Central memory CD8-positive, alpha-beta T cell (primary cell): ENCODE results near the gene ZFYVE19.

Experiments
- ATAC-seq: fragments of 150-1000 bp; cut with Tn5 transposase; replicated peaks from 2 replicates; pipeline ENCODE4 v1.10.0; 2022; ENCODE audit warnings: mild to moderate bottlenecking, moderate FRiP score, moderate number of reproducible peaks; ENCODE audit not compliant: poor library complexity, severe bottlenecking; ENCODE audit errors: extremely low read depth
- DNase-seq, 2 donors: peaks; one replicate each; pipeline ENCODE4 v3.0.0; 2021; ENCODE audit warnings: low spot score in 2 of 2
- H3K27ac Mint-ChIP-seq: one replicate; pipeline ENCODE4 v1.8.0; 2022; ENCODE audit warnings: low read depth, mild to moderate bottlenecking, moderate library complexity, mixed read lengths
- H3K27me3 Mint-ChIP-seq: one replicate; pipeline ENCODE4 v1.8.0; 2022; ENCODE audit warnings: mixed read lengths
- H3K36me3 Mint-ChIP-seq: one replicate; pipeline ENCODE4 v1.8.0; 2022; ENCODE audit warnings: mild to moderate bottlenecking, moderate library complexity, mixed read lengths; ENCODE audit not compliant: insufficient read depth
- H3K4me1 Mint-ChIP-seq: one replicate; pipeline ENCODE4 v1.8.0; 2022; ENCODE audit warnings: mixed read lengths
- H3K4me3 Mint-ChIP-seq: one replicate; pipeline ENCODE4 v1.8.0; 2022; ENCODE audit warnings: mild to moderate bottlenecking, moderate library complexity, mixed read lengths
- H3K9me3 Mint-ChIP-seq: one replicate; pipeline ENCODE4 v1.8.0; 2022; ENCODE audit warnings: mixed read lengths

The ZFYVE19 gene

GRCh38 chr15:40830884-40831283 lies 24.0 kb downstream of the ZFYVE19 start:
- H3K27me3 Mint-ChIP-seq = no peaks in the 10 kb centered on the region
- DNase-seq (no peak), ATAC-seq (no peak)
- no peaks in the 10 kb centered on the region for H3K4me1 Mint-ChIP-seq
- no peaks in the 10 kb centered on the region for H3K36me3 Mint-ChIP-seq
- no peak overlapping the region for H3K4me3 Mint-ChIP-seq
- no peaks in the 10 kb centered on the region for H3K9me3 Mint-ChIP-seq
- no peak overlapping the region for H3K27ac Mint-ChIP-seq

DNA sequence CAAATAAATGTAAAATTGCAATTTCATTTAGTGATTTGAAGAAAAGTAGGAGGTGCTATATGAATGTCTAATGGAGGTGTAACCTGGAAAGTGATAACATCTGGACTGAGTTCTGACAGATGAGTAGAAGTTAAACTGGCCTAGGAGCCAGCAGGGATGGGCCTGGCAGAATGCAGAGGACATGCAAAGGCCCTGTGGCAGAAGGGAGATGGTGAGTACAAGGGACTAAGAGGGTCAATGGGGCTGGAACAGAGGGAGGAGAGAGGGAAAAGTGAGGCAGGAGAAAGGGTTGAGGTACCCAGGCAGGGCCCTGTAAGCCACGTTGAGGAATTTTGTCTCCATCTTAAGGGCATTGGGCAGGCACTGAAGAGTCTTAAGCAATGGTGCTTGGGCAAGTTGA lies 25.0 kb downstream of the ZFYVE19 start:
- DNase-seq (no peak), ATAC-seq (no peak)
- Mint-ChIP-seq H3K27ac (no peak overlapping the region), H3K4me1 (no peaks in the 10 kb centered on the region), H3K9me3 (no peaks in the 10 kb centered on the region), H3K27me3 (no peaks in the 10 kb centered on the region), H3K4me3 (no peak overlapping the region), H3K36me3 (no peaks in the 10 kb centered on the region)

- DNase-seq (no peak), ATAC-seq (no peak)
- Mint-ChIP-seq H3K27me3 (no peaks in the 10 kb centered on the region), H3K27ac (no peak overlapping the region), H3K4me3 (no peak overlapping the region), H3K4me1 (no peaks in the 10 kb centered on the region), H3K9me3 (no peaks in the 10 kb centered on the region), H3K36me3 (no peaks in the 10 kb centered on the region)
These were observed 26.0 kb downstream of the ZFYVE19 start for GRCh38 chr15:40832903-40833302.

- Mint-ChIP-seq H3K9me3 (no peaks in the 10 kb centered on the region), H3K4me1 (no peaks in the 10 kb centered on the region), H3K27me3 (no peaks in the 10 kb centered on the region), H3K27ac (no peak overlapping the region), H3K4me3 (no peak overlapping the region), H3K36me3 (no peaks in the 10 kb centered on the region)
- DNase-seq = no peak
- ATAC-seq = no peak
These were observed 29.1 kb downstream of the ZFYVE19 start for GRCh38 chr15:40836020-40836419.

GRCh38 chr15:40838756-40839155 lies 31.9 kb downstream of the ZFYVE19 start:
- Mint-ChIP-seq H3K36me3 (no peaks in the 10 kb centered on the region), H3K27me3 (no peaks in the 10 kb centered on the region), H3K27ac (no peak overlapping the region), H3K4me3 (no peak overlapping the region), H3K4me1 (no peaks in the 10 kb centered on the region), H3K9me3 (no peaks in the 10 kb centered on the region)
- ATAC-seq = no peak
- no peak for DNase-seq

DNA sequence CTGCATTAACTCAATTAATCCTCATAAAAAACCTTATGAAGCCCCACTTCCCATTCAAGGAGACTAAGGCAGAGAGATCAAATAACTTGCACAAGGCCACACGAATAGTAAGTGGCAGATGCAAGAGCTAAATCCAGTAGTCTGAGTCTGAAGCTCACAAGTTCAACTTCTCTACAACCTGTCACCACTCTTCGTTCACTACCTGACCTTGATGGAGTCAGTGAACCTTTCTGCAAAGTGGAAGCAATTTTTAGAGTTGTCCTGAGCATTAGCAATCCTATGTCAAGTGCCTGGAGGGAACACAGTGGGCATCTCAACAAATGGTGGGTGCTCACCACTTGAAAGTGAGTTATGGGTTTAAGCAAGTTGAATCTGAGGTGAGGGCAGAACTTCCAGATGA lies 34.9 kb downstream of the ZFYVE19 start:
- H3K27ac Mint-ChIP-seq = no peak overlapping the region
- no peaks in the 10 kb centered on the region for H3K9me3 Mint-ChIP-seq
- no peak for DNase-seq
- ATAC-seq = no peak
- peaks cover 6% of the 10 kb centered on the region for H3K4me1 Mint-ChIP-seq
- H3K27me3 Mint-ChIP-seq = no peaks in the 10 kb centered on the region
- H3K36me3 Mint-ChIP-seq = peaks cover 2% of the 10 kb centered on the region
- H3K4me3 Mint-ChIP-seq = peak overlapping the region; percentile 82

- Mint-ChIP-seq H3K4me3 (peak overlapping the region; percentile 82), H3K4me1 (peaks cover 12% of the 10 kb centered on the region), H3K9me3 (no peaks in the 10 kb centered on the region), H3K27me3 (no peaks in the 10 kb centered on the region), H3K27ac (no peak overlapping the region), H3K36me3 (peaks cover 2% of the 10 kb centered on the region)
- ATAC-seq = no peak
- no peak for DNase-seq
These were observed 36.5 kb downstream of the ZFYVE19 start for GRCh38 chr15:40843261-40843884.

- H3K36me3 Mint-ChIP-seq = peaks cover 2% of the 10 kb centered on the region
These were observed 37.2 kb downstream of the ZFYVE19 start, which contains the start of gene SPINT1 for GRCh38 chr15:40843885-40844695. SPINT1 (plus strand) TSS chr15:40844048; CDS start chr15:40844555, 507 bp downstream.

DNA sequence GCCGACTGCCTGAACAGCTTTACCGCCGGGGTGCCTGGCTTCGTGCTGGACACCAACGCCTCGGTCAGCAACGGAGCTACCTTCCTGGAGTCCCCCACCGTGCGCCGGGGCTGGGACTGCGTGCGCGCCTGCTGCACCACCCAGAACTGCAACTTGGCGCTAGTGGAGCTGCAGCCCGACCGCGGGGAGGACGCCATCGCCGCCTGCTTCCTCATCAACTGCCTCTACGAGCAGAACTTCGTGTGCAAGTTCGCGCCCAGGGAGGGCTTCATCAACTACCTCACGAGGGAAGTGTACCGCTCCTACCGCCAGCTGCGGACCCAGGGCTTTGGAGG lies 37.8 kb downstream of the ZFYVE19 start:
- Mint-ChIP-seq H3K36me3 (peaks cover 2% of the 10 kb centered on the region), H3K4me3 (peak overlapping the region; percentile 88), H3K9me3 (no peaks in the 10 kb centered on the region), H3K27me3 (no peaks in the 10 kb centered on the region), H3K4me1 (peaks cover 12% of the 10 kb centered on the region), H3K27ac (peak overlapping the region; percentile 29)
- ATAC-seq = peak; percentile 69
- DNase-seq = peak in 1 of 2 donors; percentile 13

More at GRCh38 chr15:40843885-40844695, 37.2 kb downstream of the ZFYVE19 start, which contains the start of gene SPINT1:
- Mint-ChIP-seq H3K4me3 (peak within 1 kb of the TSS; percentile 88), H3K27ac (peak within 1 kb of the TSS; percentile 29), H3K27me3 (no peaks in the 10 kb centered on the region), H3K9me3 (no peaks in the 10 kb centered on the region), H3K4me1 (peaks cover 12% of the 10 kb centered on the region)
- ATAC-seq (peak; percentile 53), DNase-seq (peak in 1 of 2 donors; percentile 10)

DNA sequence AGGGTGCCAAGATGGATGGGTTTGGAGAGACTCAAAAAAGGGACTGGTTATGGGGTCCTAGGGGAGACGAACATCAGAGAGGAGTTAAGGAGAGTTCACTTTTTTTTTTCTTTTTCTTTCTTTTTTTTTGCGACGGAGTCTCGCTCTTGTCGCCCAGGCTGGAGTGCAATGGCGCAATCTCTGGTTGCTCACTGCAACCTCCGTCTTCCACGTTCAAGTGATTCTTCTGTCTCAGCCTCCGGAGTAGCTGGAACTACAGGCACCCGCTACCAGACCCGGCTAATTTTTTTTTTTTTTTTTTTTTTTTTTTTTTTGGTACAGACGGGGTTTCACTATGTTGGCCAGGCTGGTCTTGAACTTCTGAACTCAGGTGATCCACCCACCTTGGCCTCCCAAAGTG lies 38.1 kb downstream of the ZFYVE19 start:
- Mint-ChIP-seq H3K4me3 (peak overlapping the region; percentile 88), H3K27ac (peak overlapping the region; percentile 29), H3K4me1 (peaks cover 12% of the 10 kb centered on the region)

DNA sequence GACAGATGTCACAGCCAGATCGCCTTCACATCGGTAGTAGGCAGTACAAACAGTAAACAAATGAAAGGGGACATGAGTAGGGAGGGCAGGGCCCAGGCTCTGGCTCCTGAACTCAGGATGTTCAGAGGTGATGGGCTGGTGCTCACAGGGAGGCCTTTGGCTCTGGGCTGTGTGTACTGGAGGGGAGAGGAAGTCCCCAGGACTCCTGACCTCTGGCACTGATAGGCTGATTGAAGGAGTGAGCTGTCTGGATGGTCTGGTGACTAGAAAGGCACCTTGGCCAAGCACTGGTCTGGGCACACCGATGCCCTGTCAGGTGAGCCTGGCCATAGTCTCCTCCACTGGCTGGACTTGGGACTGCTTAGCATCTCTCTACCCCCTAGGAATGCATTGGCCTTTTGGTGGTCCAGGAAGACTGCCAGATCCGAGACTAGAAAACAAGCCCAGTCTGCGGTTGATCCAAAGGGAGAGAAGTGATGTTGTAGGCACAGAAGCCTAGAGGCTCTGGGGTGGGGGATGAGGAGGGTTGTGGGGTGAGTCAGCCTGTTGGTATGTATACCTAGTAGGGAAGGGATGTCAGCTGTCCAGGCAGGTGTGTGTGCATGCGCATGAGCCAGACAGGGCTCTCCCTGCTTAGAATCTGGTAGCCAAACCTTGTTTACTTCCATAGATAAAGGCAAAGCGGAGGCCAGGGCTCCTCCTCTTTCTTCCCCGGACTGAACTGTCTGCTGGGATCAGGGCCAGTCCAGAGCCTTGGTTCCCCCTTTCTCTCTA lies 38.8 kb downstream of the ZFYVE19 start:
- peak overlapping the region; percentile 88 for H3K4me3 Mint-ChIP-seq
- no peaks in the 10 kb centered on the region for H3K9me3 Mint-ChIP-seq
- no peaks in the 10 kb centered on the region for H3K27me3 Mint-ChIP-seq
- no peak overlapping the region for H3K27ac Mint-ChIP-seq
- peaks cover 12% of the 10 kb centered on the region for H3K4me1 Mint-ChIP-seq
- DNase-seq (no peak), ATAC-seq (no peak)
- H3K36me3 Mint-ChIP-seq = peaks cover 2% of the 10 kb centered on the region

More for the DNA sequence above, 38.1 kb downstream of the ZFYVE19 start:
- peaks cover 2% of the 10 kb centered on the region for H3K36me3 Mint-ChIP-seq
- H3K9me3 Mint-ChIP-seq = no peaks in the 10 kb centered on the region
- ATAC-seq (no peak), DNase-seq (no peak)
- no peaks in the 10 kb centered on the region for H3K27me3 Mint-ChIP-seq

DNA sequence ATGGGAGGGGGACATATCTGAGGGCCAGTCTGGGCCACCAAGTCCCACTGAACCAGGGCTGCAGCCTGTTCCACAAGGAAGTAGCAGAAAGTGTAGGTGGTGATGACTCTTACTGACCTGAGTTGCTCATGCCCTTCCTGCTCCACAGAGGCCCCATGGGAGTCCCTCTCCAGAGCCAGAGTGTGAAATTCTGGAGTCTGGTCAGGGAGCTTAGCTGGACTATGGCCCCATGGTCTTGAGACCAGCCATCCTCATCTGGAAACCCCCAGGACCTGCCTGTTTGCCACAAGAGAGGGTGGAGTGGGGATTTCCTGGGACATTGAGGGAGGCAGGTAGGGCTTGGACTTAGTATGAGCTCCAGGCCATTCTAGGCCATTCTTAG lies 39.9 kb downstream of the ZFYVE19 start:
- H3K4me1 Mint-ChIP-seq = peaks cover 12% of the 10 kb centered on the region
- no peak overlapping the region for H3K27ac Mint-ChIP-seq
- ATAC-seq (no peak), DNase-seq (no peak)
- H3K27me3 Mint-ChIP-seq = no peaks in the 10 kb centered on the region
- H3K9me3 Mint-ChIP-seq = no peaks in the 10 kb centered on the region
- no peak overlapping the region for H3K4me3 Mint-ChIP-seq
- peaks cover 2% of the 10 kb centered on the region for H3K36me3 Mint-ChIP-seq
